ENCODE results near the gene TRIP13.
"Not testable (repeated sequence)": the region's sequence is repeated elsewhere in the genome, so short reads cannot be mapped to it uniquely, and the experiment has no call there.

The TRIP13 gene, protein sequence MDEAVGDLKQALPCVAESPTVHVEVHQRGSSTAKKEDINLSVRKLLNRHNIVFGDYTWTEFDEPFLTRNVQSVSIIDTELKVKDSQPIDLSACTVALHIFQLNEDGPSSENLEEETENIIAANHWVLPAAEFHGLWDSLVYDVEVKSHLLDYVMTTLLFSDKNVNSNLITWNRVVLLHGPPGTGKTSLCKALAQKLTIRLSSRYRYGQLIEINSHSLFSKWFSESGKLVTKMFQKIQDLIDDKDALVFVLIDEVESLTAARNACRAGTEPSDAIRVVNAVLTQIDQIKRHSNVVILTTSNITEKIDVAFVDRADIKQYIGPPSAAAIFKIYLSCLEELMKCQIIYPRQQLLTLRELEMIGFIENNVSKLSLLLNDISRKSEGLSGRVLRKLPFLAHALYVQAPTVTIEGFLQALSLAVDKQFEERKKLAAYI

GRCh38 chr5:892394-893136, at the start of gene TRIP13, which contains the start of gene BRD9:
TSS of gene TRIP13 (plus strand) at chr5:892884. CDS start at chr5:892999, 115 bp downstream.
TSS of gene BRD9 (minus strand) at chr5:892801. CDS start at chr5:892657, 144 bp downstream.
- peak; percentile 96 for DNase-seq

DNA sequence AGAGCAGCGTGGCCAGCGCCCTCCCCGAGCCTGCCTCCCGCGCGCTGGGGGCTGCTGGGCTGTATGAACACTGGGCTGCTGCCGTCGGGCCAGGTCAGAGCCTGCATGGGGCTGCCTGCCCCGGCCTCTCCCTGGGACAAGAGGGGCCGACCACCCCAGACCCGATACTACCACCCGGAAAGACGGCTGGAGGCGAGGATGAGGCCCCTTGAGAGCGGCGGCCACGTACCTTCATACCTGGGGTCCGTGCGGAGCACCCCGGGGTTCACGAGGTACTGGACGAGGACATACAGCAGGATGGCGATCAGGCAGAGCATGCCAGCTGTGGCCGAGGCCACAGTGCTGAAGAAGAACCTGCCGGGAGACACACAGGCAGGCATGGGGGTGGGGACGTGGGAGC, 49.3 kb upstream of the TRIP13 start:
- DNase-seq = not testable (repeated sequence)

- DNase-seq = not testable (repeated sequence)
These were observed 48.8 kb upstream of the TRIP13 start for GRCh38 chr5:843926-844325.

- not testable (repeated sequence) for DNase-seq
These were observed 48.3 kb upstream of the TRIP13 start for GRCh38 chr5:844426-844825.

- DNase-seq = not testable (repeated sequence)
These were observed 47.5 kb upstream of the TRIP13 start for GRCh38 chr5:845031-845675.

DNA sequence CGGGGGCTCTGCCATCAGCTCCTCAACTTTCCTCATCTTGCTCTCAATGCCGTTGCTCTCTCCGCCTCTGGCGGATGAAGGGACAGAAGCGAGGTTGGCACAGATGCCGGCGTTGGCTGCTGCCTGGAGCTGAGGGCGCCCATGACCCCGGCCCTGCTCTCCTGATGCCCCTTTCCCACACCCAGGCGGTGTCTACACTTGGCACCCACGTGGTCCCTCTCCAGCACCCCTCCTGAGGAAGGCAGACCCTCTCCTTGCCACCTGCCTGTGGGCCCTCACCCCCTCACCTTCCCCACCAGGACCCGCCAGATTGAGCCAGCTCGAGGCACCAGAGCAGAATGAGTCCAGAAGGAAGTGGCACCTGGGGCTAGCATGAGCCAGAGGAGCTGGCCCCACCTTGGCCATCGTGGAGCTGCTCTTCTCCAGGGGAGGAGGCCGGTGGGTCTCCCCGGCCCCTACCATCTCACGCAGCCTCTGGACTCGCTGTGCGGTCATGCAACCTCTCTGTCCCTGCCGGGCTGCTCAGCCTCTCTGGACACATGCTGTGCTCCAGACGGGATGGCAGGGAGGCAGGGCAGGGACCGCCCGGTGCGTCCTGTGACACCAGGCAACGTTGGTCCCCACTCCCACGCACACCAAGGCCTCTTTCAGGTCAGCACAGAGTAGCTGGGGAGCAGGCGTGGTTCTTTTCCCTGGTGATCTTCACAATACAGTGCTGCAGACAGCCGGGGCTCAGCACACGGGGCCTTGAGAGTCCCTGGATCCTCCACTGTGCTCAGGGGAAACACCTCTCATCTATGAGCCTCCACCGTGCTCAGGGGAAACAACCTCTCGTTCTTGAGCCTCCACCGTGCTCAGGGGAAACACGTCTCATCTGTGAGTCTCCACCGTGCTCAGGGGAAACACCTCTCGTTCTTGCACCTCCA, 46.7 kb upstream of the TRIP13 start:
- DNase-seq = not testable (repeated sequence)

DNA sequence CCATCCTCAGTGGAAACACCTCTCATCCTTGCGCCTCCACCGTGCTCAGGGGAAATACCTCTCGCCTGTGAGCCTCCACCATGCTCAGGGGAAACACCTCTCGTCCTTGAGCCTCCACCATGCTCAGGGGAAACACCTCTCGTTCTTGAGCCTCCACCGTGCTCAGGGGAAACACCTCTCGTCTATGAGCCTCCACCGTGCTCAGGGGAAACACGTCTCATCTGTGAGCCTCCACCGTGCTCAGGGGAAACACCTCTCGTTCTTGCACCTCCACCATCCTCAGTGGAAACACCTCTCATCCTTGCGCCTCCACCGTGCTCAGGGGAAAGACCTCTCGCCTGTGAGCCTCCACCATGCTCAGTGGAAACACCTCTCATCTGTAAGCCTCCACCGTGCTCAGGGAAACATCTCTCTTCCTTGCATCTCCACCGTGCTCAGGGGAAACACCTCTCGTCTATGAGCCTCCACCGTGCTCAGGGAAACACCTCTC, 46.0 kb upstream of the TRIP13 start:
- DNase-seq = not testable (repeated sequence)

DNA sequence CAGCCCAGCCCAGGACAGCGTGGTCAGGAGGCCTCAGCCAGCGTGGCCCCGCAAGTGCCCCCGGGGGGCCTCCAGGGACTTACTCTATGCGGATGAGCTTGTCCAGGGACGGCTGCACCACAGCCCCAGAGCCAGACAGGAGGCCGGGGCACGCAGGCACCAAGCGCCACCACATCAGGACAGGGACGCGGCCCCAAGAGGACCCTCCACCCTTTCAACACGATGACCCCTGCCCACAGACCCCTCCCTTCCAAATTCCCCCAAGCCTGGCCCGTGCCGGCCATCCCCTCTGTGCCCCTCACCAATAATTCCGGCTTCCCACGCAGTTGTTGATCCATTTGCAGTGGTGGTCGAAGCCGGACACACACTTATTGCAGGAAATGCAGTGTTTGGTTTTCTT, 45.5 kb upstream of the TRIP13 start:
- DNase-seq = not testable (repeated sequence)

DNA sequence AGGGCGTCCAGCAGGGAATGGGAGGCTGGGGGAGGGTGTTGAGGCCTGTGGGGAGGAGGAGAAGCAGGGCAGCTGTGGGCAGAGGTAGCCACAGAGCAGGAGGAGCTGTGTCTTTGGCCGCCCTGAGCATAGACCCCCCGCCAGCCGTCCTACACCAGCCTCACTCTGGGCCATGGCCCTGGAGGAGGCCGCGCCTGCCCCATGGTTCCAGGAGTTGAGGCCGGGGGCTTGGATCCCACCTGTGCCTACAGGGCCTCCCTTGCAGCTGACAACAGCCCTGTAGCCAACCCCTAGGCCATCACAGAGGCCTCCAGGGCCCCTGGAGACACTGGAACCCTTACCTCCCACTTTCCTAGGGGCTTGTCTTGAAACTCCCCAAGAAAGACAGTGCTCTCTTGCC, 44.9 kb upstream of the TRIP13 start:
- DNase-seq = not testable (repeated sequence)

DNA sequence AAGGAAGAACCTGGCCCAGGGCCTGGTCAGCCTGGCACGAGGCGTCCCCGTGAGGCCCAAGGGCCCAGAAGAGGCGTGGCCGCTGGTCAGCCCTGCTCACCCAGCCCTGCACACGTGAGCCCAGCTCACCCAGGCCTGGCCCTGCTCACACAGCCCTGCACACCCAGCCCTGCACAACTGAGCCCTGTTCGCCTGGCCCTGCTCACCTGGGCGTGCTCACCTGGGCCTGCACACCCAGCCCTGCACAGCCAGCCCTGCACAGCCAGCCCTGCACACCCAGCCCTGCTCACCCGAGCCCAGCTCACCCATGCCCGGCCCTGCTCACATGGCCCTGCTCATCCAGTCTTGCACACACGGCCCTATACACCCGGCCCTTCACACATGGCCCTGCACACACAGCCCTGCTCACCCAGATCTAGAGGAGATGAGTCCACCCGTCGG, 44.0 kb upstream of the TRIP13 start:
- DNase-seq = no peak

GRCh38 chr5:849651-850301, 42.9 kb upstream of the TRIP13 start:
- DNase-seq = peak; percentile 62

DNA sequence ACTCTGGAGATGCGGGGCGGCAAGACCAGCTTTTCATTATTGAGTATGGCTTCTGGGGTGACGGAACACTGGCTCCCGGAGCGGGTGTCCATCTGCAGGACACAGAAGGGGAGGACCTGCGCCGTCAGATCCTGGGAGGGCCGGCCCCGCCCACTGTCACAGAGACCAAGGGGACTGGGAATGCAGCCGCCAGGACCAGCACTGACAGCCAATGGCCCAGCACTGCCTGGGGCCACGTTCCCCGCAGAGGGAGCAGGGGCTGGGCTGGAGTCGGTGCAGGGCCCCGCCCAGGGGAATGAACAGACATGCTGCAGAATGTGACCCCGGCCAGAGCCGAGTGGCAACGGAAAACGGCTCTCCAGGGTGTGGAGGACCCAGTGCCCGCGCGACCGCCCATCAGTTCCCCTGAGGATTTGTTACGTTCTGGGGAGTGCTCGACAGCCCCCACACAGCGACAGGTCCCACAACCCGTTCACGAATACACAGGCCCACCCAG, 42.1 kb upstream of the TRIP13 start, which contains the start of gene ZDHHC11:
Gene ZDHHC11, minus strand, starts transcription at position 476 of the 496 bp plus-strand sequence. Its CDS starts 384 bp downstream, at position 92.
- DNase-seq = peak; percentile 92

- peak; percentile 67 for DNase-seq
These were observed 41.6 kb upstream of the TRIP13 start for GRCh38 chr5:851076-851475.

DNA sequence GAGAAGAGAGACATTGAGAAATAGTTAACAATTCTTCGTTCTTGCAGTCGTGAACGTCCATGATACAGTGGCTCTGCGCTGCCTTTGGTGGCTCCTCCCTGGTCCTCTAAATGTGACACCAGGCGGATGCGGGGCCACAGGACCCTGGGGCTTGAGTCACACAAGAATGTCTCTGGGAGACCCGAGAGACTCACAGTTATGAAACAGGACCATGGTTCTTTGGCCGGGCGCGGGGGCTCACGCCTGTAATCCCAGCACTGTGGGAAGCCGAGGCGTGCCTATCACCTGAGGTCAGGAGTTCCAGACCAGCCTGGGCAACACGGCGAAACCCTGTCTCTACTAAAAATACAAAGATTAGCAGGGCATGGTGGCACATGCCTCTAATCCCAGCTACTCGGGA, 41.1 kb upstream of the TRIP13 start:
- peak; percentile 60 for DNase-seq

- DNase-seq = no peak
These were observed 40.7 kb upstream of the TRIP13 start for GRCh38 chr5:852018-852417.

DNA sequence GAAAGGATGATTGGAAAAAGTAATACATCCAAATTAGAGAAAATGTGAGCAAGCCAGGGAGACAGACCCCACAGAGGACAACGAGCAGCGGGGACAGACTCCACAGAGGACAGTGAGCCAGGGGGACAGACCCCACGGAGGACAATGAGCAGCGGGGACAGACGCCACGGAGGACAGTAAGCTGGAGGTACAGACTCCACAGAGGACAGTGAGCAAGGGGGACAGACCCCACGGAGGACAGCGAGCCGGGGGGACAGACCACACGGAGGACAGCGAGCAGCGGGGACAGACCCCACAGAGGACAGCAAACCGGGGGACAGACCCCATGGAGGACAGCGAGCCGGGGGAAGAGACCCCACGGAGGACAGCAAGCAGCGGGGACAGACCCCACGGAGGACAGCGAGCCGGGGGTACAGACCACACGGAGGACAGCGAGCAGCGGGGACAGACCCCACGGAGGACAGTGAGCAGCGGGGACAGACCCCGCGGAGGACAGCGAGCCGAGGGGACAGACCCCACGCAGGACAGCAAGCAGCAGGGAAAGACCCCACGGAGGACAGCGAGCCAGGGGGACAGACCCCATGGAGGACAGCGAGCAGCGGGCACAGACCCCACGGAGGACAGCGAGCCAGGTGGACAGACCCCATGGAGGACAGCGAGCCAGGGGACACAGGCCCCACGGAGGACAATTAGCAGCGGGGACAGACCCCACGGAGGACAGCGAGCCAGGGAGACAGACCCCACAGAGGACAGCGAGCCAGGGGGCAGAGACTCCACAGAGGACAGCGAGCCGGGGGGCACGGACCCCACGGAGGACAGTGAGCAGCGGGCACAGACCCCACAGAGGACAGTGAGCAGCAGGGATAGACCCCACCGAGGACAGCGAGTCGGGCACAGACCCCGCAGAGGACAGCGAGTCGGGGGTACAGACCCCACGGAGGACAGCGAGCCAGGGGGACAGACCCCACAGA, 40.0 kb upstream of the TRIP13 start:
- no peak for DNase-seq

DNA sequence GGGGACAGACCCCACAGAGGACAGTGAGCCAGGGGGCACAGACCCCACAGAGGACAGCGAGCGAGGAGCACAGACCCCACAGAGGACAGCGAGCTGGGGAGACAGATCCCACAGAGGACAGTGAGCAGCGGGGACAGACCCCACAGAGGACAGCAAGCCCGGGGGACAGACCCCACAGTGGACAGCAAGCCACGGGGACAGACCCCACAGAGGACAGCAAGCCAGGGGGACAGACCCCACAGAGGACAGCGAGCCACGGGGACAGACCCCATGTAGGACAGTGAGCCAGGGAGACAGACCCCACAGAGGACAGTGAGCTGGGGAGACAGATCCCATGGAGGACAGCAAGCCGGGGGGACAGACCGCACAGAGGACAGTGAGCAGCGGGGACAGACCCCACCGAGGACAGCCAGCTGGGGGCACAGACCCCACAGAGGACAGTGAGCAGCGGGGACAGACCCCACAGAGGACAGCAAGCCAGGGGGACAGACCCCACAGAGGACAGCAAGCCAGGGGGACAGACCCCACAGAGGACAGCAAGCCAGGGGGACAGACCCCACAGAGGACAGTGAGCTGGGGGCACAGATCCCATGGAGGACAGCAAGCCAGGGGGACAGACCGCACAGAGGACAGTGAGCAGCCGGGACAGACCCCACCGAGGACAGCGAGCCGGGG, 39.1 kb upstream of the TRIP13 start:
- not testable (repeated sequence) for DNase-seq

GRCh38 chr5:854217-854616, 38.5 kb upstream of the TRIP13 start:
- no peak for DNase-seq

Data from DMS53 (cell line).